Loucy (cell line): ENCODE data around the gene CFAP43.

ENCODE experiments used
- EZH2phosphoT487 ChIP-seq: fragments of 200-600 bp; IDR thresholded peaks from 2 replicates; pipeline ENCODE4 v1.6.1; 2018; ENCODE audit warnings: antibody characterized with exemption, mild to moderate bottlenecking, moderate library complexity, borderline replicate concordance
- TF ChIP-seq, protein P1 (sequence below): fragments of 200-600 bp; sonication (generic); conservative IDR thresholded peaks from 2 replicates; pipeline ENCODE4 v1.5.1; 2014; ENCODE audit warnings: mild to moderate bottlenecking, antibody characterized with exemption, low read length

- TF ChIP-seq EZH2phosphoT487, result no peak
- TF ChIP-seq, protein P1, sequence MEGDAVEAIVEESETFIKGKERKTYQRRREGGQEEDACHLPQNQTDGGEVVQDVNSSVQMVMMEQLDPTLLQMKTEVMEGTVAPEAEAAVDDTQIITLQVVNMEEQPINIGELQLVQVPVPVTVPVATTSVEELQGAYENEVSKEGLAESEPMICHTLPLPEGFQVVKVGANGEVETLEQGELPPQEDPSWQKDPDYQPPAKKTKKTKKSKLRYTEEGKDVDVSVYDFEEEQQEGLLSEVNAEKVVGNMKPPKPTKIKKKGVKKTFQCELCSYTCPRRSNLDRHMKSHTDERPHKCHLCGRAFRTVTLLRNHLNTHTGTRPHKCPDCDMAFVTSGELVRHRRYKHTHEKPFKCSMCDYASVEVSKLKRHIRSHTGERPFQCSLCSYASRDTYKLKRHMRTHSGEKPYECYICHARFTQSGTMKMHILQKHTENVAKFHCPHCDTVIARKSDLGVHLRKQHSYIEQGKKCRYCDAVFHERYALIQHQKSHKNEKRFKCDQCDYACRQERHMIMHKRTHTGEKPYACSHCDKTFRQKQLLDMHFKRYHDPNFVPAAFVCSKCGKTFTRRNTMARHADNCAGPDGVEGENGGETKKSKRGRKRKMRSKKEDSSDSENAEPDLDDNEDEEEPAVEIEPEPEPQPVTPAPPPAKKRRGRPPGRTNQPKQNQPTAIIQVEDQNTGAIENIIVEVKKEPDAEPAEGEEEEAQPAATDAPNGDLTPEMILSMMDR, result no peak
Measured at GRCh38 chr10:104089621-104090020, 142.5 kb downstream of the CFAP43 start.
